HG03066 (cell line): ENCODE data around the gene TCP1.
"Not testable (repeated sequence)": the region's sequence is repeated elsewhere in the genome, so short reads cannot be mapped to it uniquely, and the experiment has no call there.

Experiments
- ATAC-seq: cut with Tn5 transposase; IDR thresholded peaks from one replicate; pipeline ENCODE4 v1.9.1; 2021; ENCODE audit warnings: low read depth; ENCODE audit not compliant: unreplicated experiment

TCP1 gene

GRCh38 chr6:159789377-159790148 lies at the start of gene TCP1:
TCP1 (minus strand) TSS chr6:159789602; CDS start chr6:159789468, 134 bp downstream.
- peak; percentile 66 for ATAC-seq

- ATAC-seq: no peak
These were observed 48.8 kb upstream of the TCP1 start for GRCh38 chr6:159838020-159838744.

- no peak for ATAC-seq
These were observed 48.1 kb upstream of the TCP1 start for GRCh38 chr6:159837511-159837910.

- no peak for ATAC-seq
These were observed 47.5 kb upstream of the TCP1 start for GRCh38 chr6:159836718-159837490.

GRCh38 chr6:159833997-159834603 lies 44.7 kb upstream of the TCP1 start:
- ATAC-seq: no peak

GRCh38 chr6:159833556-159833955 lies 44.2 kb upstream of the TCP1 start:
- no peak for ATAC-seq

- no peak for ATAC-seq
These were observed 43.5 kb upstream of the TCP1 start for GRCh38 chr6:159832946-159833345.

GRCh38 chr6:159831373-159831679 lies 41.9 kb upstream of the TCP1 start:
- ATAC-seq: no peak

- no peak for ATAC-seq
These were observed 41.3 kb upstream of the TCP1 start for GRCh38 chr6:159830501-159831372.

- ATAC-seq: no peak
These were observed 40.1 kb upstream of the TCP1 start for GRCh38 chr6:159829526-159829925.

GRCh38 chr6:159828074-159828473 lies 38.7 kb upstream of the TCP1 start:
- no peak for ATAC-seq

- no peak for ATAC-seq
These were observed 37.7 kb upstream of the TCP1 start for GRCh38 chr6:159826968-159827647.

- no peak for ATAC-seq
These were observed 36.6 kb upstream of the TCP1 start for GRCh38 chr6:159826004-159826403.

- ATAC-seq: not testable (repeated sequence)
These were observed 35.3 kb upstream of the TCP1 start for GRCh38 chr6:159824690-159825089.

GRCh38 chr6:159823953-159824352 lies 34.6 kb upstream of the TCP1 start:
- ATAC-seq: no peak

- no peak for ATAC-seq
These were observed 32.3 kb upstream of the TCP1 start for GRCh38 chr6:159821726-159822125.

- no peak for ATAC-seq
These were observed 31.7 kb upstream of the TCP1 start for GRCh38 chr6:159821122-159821521.

GRCh38 chr6:159819932-159820640 lies 30.7 kb upstream of the TCP1 start:
- peak; percentile 45 for ATAC-seq

GRCh38 chr6:159819098-159819497 lies 29.7 kb upstream of the TCP1 start:
- no peak for ATAC-seq
